ENCODE measurements around the gene RAB41. TPM values are rescaled to one million over a fixed set of nuclear protein-coding genes. Genes with fewer than 3 reads are reported as not detected.
A peak's percentile ranks its signal among the peaks of the same experiment; 100 is the strongest.
"Not testable (repeated sequence)": the region's sequence is repeated elsewhere in the genome, so short reads cannot be mapped to it uniquely, and the experiment has no call there.

The RAB41 gene
- total RNA-seq, 1 donor from 2014 or later, result not detected

GRCh38 chrX:70241501-70241900 is 40.5 kb upstream of the RAB41 start:
- Mint-ChIP-seq H3K27me3 (ENCODE audit: low read depth, unreplicated experiment) (no peaks in the 10 kb centered on the region), H3K4me1 (ENCODE audit: low read depth, unreplicated experiment) (no peaks in the 10 kb centered on the region), H3K4me3 (ENCODE audit: unreplicated experiment) (no peak overlapping the region), H3K36me3 (ENCODE audit: low read depth, unreplicated experiment) (no peaks in the 10 kb centered on the region), H3K27ac (ENCODE audit: unreplicated experiment) (no peak overlapping the region), H3K9me3 (ENCODE audit: unreplicated experiment) (no peaks in the 10 kb centered on the region)
- no peaks in the 10 kb centered on the region for H3K9me3 ChIP-seq (ENCODE audit: insufficient read depth, low read depth, low read length)
- no peaks in the 10 kb centered on the region for H3K79me2 ChIP-seq (ENCODE audit: insufficient read depth, low read length)
- FAIRE-seq (no peak), DNase-seq (ENCODE audit: low read depth) (no peak)
- no peaks in the 10 kb centered on the region for H3K36me3 ChIP-seq (ENCODE audit: insufficient read depth, low read length)
- no peak overlapping the region for H2AFZ ChIP-seq (ENCODE audit: low read depth, low read length)
- H3K27ac ChIP-seq (ENCODE audit: low read depth, low read length), result no peak overlapping the region
- H3K9ac ChIP-seq (ENCODE audit: low read length), result no peak overlapping the region
- no peaks in the 10 kb centered on the region for H4K20me1 ChIP-seq (ENCODE audit: insufficient read depth, low read length)
- H3K4me3 ChIP-seq (ENCODE audit: insufficient read depth, low read depth, low read length), result no peak overlapping the region
- H3K4me2 ChIP-seq (ENCODE audit: low read length), result no peak overlapping the region
- TF ChIP-seq EZH2 (IDR thresholded peaks at IDR 0.05; ENCODE audit: insufficient read depth, low read length) (no peak), CTCF (IDR thresholded peaks at IDR 0.05; ENCODE audit: insufficient read depth, low read depth, low read length) (no peak)
- H3K27me3 ChIP-seq (ENCODE audit: insufficient read depth, low read length), result no peaks in the 10 kb centered on the region
- no peaks in the 10 kb centered on the region for H3K4me1 ChIP-seq (ENCODE audit: insufficient read depth, low read length)

DNA sequence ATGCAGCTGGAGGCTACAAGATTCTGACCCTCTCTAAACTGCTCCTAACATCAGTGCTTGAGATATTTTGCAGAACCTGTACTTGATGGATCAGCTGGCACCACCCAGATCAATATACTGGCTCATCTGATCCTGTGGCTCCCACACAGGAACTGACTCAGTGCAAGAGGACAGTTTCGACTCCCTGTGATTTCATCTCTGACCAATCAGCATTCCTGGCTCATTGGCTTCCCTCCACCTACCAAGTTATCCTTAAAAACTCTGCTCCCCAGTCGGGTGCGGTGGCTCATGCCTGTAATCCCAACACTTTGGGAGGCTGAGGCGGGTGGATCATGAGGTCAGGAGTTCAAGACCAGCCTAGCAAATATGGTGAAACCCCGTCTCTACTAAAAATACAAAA is 38.4 kb upstream of the RAB41 start:
- H3K36me3 Mint-ChIP-seq (ENCODE audit: low read depth, unreplicated experiment); H3K4me2 ChIP-seq (ENCODE audit: low read length); H3K9me3 Mint-ChIP-seq (ENCODE audit: unreplicated experiment); H3K79me2 ChIP-seq (ENCODE audit: insufficient read depth, low read length); H3K27ac Mint-ChIP-seq (ENCODE audit: unreplicated experiment); H3K9me3 ChIP-seq (ENCODE audit: insufficient read depth, low read depth, low read length); H3K27me3 ChIP-seq (ENCODE audit: insufficient read depth, low read length); H3K9ac ChIP-seq (ENCODE audit: low read length); H3K27me3 Mint-ChIP-seq (ENCODE audit: low read depth, unreplicated experiment); H3K36me3 ChIP-seq (ENCODE audit: insufficient read depth, low read length); H3K4me3 Mint-ChIP-seq (ENCODE audit: unreplicated experiment); H3K4me3 ChIP-seq (ENCODE audit: insufficient read depth, low read depth, low read length); H2AFZ ChIP-seq (ENCODE audit: low read depth, low read length); H3K27ac ChIP-seq (ENCODE audit: low read depth, low read length); H3K4me1 Mint-ChIP-seq (ENCODE audit: low read depth, unreplicated experiment); H3K4me1 ChIP-seq (ENCODE audit: insufficient read depth, low read length); DNase-seq (ENCODE audit: low read depth); FAIRE-seq; H4K20me1 ChIP-seq (ENCODE audit: insufficient read depth, low read length): not testable (repeated sequence)

DNA sequence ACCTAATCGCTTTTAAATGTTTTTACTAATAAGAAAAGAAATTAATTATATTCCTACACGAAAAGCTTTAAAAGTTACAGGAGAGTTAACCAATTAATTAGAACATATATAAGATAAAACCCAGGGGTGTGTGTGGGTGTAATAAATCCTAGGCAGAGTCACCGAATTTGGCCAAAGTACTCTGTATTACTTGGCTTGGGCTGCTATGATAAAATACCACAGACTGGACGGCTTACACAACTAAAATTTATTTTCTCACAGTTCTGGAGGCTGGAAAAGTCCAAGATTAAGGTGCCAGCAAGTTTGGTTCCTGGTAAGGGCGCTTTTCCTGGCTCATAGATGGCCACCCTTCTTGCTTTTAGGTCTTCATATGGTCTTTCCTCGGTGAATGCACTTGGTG is 37.1 kb upstream of the RAB41 start:
- Mint-ChIP-seq H3K27me3 (ENCODE audit: low read depth, unreplicated experiment) (no peaks in the 10 kb centered on the region), H3K36me3 (ENCODE audit: low read depth, unreplicated experiment) (no peaks in the 10 kb centered on the region), H3K4me3 (ENCODE audit: unreplicated experiment) (no peak overlapping the region), H3K9me3 (ENCODE audit: unreplicated experiment) (no peaks in the 10 kb centered on the region), H3K27ac (ENCODE audit: unreplicated experiment) (no peak overlapping the region), H3K4me1 (ENCODE audit: low read depth, unreplicated experiment) (no peaks in the 10 kb centered on the region)
- no peaks in the 10 kb centered on the region for H3K27me3 ChIP-seq (ENCODE audit: insufficient read depth, low read length)
- no peaks in the 10 kb centered on the region for H4K20me1 ChIP-seq (ENCODE audit: insufficient read depth, low read length)
- no peak overlapping the region for H2AFZ ChIP-seq (ENCODE audit: low read depth, low read length)
- no peak overlapping the region for H3K4me2 ChIP-seq (ENCODE audit: low read length)
- FAIRE-seq, result no peak
- no peak overlapping the region for H3K27ac ChIP-seq (ENCODE audit: low read depth, low read length)
- H3K9ac ChIP-seq (ENCODE audit: low read length), result no peak overlapping the region
- H3K36me3 ChIP-seq (ENCODE audit: insufficient read depth, low read length), result no peaks in the 10 kb centered on the region
- no peak for TF ChIP-seq EZH2 (IDR thresholded peaks at IDR 0.05; ENCODE audit: insufficient read depth, low read length)
- no peak for TF ChIP-seq CTCF (IDR thresholded peaks at IDR 0.05; ENCODE audit: insufficient read depth, low read depth, low read length)
- no peak overlapping the region for H3K4me3 ChIP-seq (ENCODE audit: insufficient read depth, low read depth, low read length)
- DNase-seq (ENCODE audit: low read depth), result peak; percentile 20
- H3K9me3 ChIP-seq (ENCODE audit: insufficient read depth, low read depth, low read length), result no peaks in the 10 kb centered on the region
- H3K79me2 ChIP-seq (ENCODE audit: insufficient read depth, low read length), result no peaks in the 10 kb centered on the region
- H3K4me1 ChIP-seq (ENCODE audit: insufficient read depth, low read length), result no peaks in the 10 kb centered on the region

Measured in astrocyte (in vitro differentiated cells and primary cell).